Hematopoietic multipotent progenitor cell treated with erythropoietin and hydrocortisone succinate and interleukin-3 and kit ligand, for 17 days (in vitro differentiated cells): Measurements from ENCODE around the gene SEC63.
"Not testable (repeated sequence)": the region's sequence is repeated elsewhere in the genome, so short reads cannot be mapped to it uniquely, and the experiment has no call there.

Source experiments
- DNase-seq: peaks from one replicate; pipeline ENCODE4 v3.0.0-alpha.2; 2015; ENCODE audit warnings: low spot score

Gene SEC63

GRCh38 chr6:107860963-107861362 lies 97.0 kb downstream of the SEC63 start:
- DNase-seq, result not testable (repeated sequence)

- not testable (repeated sequence) for DNase-seq
These were observed 97.9 kb downstream of the SEC63 start for GRCh38 chr6:107860144-107860543.

- no peak for DNase-seq
These were observed 104.8 kb downstream of the SEC63 start for GRCh38 chr6:107853230-107853629.

DNA sequence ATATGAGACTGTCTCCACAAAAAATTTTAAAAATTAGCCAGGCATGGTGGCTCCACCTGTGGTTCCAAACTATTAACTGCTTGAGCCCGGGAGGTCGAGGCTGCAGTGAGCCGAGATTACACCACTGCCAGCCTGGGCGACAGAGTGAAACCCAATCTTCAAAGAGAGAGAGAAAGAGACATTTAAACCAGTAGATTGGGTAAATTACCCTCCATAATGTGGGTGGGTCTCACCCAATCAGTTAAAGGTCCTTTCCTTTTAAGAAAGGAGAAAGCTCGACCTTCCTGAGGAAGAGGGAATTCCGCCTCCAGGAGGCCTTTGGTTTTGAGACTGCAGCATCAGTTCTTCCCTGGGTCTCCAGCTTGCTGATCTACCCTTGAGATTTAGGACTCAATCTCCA lies 108.7 kb downstream of the SEC63 start:
- no peak for DNase-seq

GRCh38 chr6:107847844-107848802 lies 109.9 kb downstream of the SEC63 start:
- peak; percentile 66 for DNase-seq

GRCh38 chr6:107846262-107846795 lies 111.7 kb downstream of the SEC63 start:
- no peak for DNase-seq

- no peak for DNase-seq
These were observed 112.2 kb downstream of the SEC63 start for GRCh38 chr6:107845777-107846176.

DNA sequence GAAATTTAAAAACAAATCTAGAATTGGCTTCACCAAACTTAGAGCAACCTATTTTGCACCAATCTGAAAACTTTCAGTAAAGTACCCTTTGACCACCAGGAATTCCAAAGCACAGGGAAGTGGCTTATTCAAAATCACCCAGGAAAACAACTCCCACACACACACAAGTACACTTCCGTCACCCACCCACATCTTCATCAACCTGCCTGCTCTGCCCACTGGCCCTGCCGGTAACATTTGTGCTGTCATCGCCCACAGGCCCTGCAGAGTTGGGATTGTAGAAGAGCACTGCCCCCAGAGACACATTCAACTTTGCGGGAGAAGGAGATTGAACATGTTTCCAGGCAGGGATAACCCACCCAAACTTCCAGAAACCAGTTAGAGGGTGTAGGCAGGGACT lies 114.6 kb downstream of the SEC63 start:
- DNase-seq, result no peak

DNA sequence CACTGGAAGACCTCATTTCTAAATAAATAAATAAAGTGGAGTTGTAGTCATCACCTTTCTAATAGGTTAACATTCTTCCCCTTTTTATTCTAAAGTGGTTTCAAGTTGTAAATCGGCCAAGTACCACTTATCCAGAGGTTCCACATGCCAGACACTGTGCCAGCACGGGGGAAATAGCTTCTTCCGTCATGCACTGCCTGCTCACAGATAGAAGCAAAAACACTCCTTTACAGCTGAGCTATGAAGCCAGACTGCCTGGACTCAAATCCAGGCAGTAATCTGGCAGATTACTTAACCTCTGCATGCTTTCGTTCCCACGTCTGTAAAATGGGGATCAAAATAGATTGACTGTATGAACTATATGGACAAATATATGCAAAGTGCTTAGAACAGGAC lies 116.7 kb downstream of the SEC63 start:
- no peak for DNase-seq

DNA sequence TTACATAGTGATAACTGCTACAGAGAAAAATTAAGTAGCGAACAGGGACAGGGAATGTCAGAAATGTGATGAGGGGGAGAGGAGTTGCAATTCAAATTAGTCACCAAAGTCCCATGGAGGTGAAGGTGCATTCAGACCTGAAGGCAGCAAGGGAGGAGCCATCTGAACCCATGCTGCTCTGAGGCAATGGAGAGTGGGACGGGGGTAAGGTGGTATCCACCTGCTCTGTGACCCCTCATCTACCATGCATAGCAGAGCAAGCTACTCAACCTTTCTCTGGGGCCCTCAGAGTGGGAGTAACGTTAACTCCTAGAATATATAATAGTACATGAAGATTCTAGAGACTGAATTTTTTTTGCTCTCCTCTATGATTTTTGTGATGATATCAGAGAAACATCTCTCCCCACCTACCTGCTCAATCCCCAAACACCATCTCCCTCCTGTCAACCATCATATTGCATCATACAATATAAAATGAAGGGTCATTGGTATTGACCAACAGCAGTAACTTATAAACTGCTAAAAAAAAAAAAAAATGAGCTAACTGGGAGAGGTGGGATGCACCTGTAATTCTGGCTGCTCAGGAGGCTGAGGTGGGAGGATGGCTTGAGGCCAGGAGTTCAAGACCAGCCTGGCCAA lies 117.3 kb downstream of the SEC63 start:
- no peak for DNase-seq

- no peak for DNase-seq
These were observed 124.9 kb downstream of the SEC63 start for GRCh38 chr6:107833136-107833535.

DNA sequence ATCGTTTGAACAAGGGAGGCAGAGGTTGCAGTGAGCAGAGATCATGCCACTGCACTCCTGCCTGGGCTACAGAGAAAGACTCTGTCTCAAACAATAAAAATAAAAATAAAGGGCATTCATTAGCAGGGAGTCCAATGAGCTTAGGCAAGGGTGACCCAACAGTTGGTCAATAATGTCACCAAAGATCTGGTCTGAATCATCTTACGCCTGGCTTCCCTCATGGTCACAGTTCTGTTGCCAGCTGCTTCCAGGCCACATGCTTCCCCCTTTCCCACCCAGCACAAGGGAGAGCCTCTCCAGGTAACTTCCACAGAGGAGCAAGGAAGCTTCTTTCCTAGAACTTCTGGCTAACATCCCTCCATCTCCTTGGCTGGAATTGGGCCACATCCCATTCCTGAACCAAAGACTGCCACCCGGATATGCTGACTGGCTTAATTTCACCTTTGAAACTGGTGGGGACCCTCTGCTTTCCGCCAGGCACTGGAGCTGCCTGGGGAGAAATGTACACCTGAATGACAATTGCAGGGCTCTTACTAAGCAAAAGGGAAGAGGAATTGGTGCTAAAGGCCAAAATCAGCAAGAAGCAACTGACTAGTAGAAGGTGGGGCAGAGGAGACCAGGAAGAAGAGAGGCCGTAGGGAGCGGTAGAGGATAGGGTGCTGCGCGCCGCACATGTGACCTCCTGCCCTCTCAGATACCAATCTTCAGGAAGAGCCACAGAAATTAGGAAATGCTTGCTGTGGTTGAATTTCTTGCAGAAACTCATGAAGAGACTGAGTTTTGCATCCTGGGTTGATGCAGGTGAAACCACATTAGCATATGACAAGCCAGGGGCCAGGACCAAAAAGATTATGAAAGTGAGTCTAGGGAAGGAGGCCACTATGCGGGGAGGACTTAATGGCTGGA lies 125.6 kb downstream of the SEC63 start:
- DNase-seq, result no peak

DNA sequence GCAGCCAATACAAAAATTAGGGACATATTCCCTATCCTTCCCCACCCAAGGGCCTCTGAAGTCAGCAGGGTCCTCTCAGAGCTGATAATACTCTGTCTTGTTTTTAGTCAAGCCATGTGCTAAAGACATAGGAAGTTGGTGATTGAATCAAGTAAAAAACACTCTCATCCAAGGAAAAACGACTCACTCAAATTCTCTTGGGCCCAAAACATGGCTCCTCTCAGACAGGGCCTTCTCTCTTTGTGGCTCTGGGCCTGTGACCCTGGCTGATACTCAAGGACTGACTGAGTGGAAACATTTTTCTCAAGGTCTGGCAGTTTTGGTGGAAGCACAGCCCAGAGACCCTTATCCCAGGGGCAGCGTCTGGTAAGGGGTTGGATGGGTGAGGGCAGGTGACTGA lies 127.9 kb downstream of the SEC63 start:
- DNase-seq, result no peak

DNA sequence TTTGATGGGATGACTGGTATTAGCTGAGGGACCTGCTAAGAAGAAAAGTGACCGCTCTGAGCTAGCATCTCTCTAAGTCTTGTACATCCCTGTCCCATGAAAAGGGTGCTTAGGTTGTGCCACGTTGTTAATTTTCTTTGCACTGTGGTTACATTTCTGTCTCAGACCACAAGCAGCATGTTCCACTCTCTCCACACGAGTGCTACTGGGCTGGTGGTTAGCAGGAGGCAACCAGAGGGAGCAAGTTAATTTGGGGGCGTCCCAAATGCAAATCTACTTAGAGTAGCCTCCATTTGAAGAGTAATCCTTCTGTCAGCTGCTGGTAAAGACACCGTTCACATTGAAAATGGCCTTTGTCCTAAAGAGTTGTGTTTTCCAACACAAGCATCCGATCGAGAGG lies 130.5 kb downstream of the SEC63 start:
- DNase-seq, result no peak

DNA sequence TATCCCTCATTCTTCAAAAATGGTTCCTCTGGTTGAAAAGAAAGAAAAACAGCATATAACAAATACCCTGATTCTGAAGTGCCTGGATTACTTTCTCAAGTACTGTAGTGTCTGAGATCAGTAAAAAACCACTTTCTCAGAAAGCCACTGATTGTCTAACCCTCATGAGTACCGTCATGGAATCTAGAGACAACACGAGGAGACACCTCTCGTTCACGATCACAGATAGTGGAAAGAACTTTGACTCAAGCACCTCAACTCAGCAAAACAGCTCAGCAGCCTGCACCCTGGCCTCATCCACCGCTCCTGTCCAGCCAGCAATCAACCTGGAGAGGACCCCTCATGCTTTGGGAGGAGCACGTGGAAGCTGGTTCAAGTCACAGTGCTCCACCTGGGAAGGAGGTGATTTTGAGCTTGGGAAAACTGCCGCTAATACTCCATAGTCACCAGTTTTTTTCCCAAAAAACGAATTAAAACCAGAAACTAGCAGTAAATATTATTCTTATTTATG lies 134.9 kb downstream of the SEC63 start:
- no peak for DNase-seq

DNA sequence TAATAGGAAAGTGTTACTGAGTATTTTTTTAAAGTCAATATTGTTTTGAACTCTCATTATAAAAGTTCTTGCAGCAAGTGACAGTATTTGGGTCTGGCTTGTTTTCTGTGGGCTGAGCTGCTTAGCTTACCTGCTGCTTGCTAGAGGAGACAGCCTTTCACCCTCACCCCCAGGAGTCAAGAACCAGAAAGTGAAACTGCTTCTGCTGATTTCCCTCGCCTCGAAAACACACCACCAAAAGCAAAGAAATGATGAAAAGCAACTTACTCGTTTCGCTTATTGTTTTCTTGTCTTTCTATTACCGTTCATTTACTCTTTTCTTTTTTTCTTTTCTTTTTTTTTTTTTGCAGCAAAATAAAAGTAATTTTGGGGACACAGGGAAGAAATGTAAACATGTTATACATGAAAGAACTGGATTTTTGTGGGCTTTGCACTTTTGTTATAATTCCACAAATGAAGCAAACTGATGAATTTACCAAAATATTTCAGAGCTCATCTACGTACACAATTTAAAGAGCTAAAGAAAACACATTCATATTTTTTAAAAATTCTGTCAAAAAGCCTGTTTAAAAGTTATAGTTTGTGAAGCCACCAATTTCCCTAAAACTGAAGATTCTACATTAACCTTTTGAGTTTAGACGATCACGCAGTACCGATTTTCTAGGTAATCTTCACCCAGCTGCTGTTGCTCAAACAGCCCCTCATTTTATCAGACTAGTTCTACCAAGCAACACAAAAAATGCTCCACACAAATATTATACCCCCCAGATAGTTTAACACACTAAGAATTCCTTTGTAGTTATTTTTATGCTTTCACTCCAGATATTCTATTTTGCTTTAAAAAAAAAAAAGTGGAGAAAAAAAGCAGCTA lies 135.6 kb downstream of the SEC63 start:
- DNase-seq, result no peak

DNA sequence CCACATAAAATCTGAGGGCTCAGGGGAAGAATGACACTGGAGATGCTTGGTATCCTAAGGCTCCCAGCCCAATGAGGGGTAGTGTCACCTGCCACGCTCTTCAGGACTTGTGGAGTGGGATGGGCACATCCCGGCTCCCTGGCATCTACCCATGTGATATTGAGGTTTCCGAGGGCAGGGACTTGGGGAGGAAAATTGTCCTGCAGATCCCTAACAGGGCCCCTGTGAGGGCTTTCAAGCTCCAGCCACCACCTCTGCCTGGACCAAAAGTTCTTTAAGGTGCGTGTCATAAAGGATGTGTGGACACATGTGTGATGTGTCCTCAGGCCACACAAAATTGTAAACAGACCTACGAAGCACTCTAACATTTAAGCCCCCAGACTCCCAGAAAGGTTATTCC lies 136.4 kb downstream of the SEC63 start:
- DNase-seq, result no peak

GRCh38 chr6:107820338-107821261 lies 137.4 kb downstream of the SEC63 start:
- DNase-seq, result no peak

- no peak for DNase-seq
These were observed 138.1 kb downstream of the SEC63 start for GRCh38 chr6:107819964-107820337.

GRCh38 chr6:107819217-107819616 lies 138.8 kb downstream of the SEC63 start:
- DNase-seq, result no peak
